Fibroblast of skin of abdomen (primary cell): ENCODE results near the gene UBD.

ENCODE experiments used
- DNase-seq: peaks from one replicate; pipeline ENCODE4 v3.0.0-alpha.2; 2013

The UBD gene

GRCh38 chr6:29561091-29561490, 1.6 kb upstream of the UBD start:
- DNase-seq: no peak

GRCh38 chr6:29558439-29559079, 973 bp downstream of the UBD start:
- no peak for DNase-seq

GRCh38 chr6:29557320-29557719, 2.2 kb downstream of the UBD start:
- DNase-seq: no peak

- DNase-seq: no peak
Measured at GRCh38 chr6:29554764-29555163, 4.8 kb downstream of the UBD start.

- DNase-seq: peak; percentile 29
Measured at GRCh38 chr6:29553268-29554057, 6.1 kb downstream of the UBD start.

GRCh38 chr6:29552512-29553051, 7.0 kb downstream of the UBD start:
- peak; percentile 44 for DNase-seq

GRCh38 chr6:29547573-29547972, 12.0 kb downstream of the UBD start:
- no peak for DNase-seq

- DNase-seq: no peak
Measured at GRCh38 chr6:29537714-29538403, 21.7 kb downstream of the UBD start.

GRCh38 chr6:29532320-29532951, 27.1 kb downstream of the UBD start:
- no peak for DNase-seq

GRCh38 chr6:29531668-29532067, 27.9 kb downstream of the UBD start:
- DNase-seq: no peak

GRCh38 chr6:29530671-29531310, 28.7 kb downstream of the UBD start:
- no peak for DNase-seq

- no peak for DNase-seq
Measured at GRCh38 chr6:29529956-29530355, 29.6 kb downstream of the UBD start.

GRCh38 chr6:29528988-29529560, 30.5 kb downstream of the UBD start:
- no peak for DNase-seq

GRCh38 chr6:29528300-29528931, 31.1 kb downstream of the UBD start:
- no peak for DNase-seq

GRCh38 chr6:29527564-29527963, 32.0 kb downstream of the UBD start:
- DNase-seq: no peak

- DNase-seq: no peak
Measured at GRCh38 chr6:29527126-29527525, 32.4 kb downstream of the UBD start.

- no peak for DNase-seq
Measured at GRCh38 chr6:29525311-29525639, 34.3 kb downstream of the UBD start.

GRCh38 chr6:29524444-29525310, 34.9 kb downstream of the UBD start:
- no peak for DNase-seq

- no peak for DNase-seq
Measured at GRCh38 chr6:29524044-29524443, 35.5 kb downstream of the UBD start.

- no peak for DNase-seq
Measured at GRCh38 chr6:29522227-29522626, 37.3 kb downstream of the UBD start.
